ENCODE measurements around the gene ACAA2. TPM values are rescaled to one million over a fixed set of nuclear protein-coding genes. Genes with fewer than 3 reads are reported as not detected.

Gene ACAA2
- total RNA-seq, 4 donors from 2014 or later: 43.0 to 214 (median 147) TPM

DNA sequence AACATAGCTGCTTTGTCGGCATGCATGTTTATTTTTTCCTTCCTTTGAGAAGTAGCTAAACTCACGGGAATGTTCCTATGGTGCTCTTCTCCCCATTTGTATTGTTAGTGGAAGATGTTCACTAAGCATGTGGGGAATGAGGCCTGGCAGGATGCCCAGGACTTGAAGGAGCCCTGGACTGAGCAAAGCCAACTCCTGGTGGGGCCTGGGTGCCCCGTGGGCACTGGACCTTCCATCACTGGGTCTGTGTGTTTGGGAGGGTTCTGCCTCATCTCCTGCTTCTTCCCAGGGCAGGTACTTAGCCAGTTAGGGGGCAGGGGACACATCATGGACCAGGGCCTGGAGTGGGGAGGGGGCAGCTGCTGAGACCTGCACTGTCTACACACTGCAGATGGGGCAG, 49.3 kb downstream of the ACAA2 start:
- DNase-seq: no peak
- Histone ChIP-seq H3K9me3 (no peaks in the 10 kb centered on the region), H3K36me3 (no peaks in the 10 kb centered on the region), H3K27me3 (no peaks in the 10 kb centered on the region), H3K4me3 (no peak overlapping the region), H3K4me1 (no peaks in the 10 kb centered on the region), H3K27ac (no peak overlapping the region)
- intact Hi-C loops (cut with DNase I; ENCODE audit: low total_unique reads): no loop called here
- TF ChIP-seq, protein P1, sequence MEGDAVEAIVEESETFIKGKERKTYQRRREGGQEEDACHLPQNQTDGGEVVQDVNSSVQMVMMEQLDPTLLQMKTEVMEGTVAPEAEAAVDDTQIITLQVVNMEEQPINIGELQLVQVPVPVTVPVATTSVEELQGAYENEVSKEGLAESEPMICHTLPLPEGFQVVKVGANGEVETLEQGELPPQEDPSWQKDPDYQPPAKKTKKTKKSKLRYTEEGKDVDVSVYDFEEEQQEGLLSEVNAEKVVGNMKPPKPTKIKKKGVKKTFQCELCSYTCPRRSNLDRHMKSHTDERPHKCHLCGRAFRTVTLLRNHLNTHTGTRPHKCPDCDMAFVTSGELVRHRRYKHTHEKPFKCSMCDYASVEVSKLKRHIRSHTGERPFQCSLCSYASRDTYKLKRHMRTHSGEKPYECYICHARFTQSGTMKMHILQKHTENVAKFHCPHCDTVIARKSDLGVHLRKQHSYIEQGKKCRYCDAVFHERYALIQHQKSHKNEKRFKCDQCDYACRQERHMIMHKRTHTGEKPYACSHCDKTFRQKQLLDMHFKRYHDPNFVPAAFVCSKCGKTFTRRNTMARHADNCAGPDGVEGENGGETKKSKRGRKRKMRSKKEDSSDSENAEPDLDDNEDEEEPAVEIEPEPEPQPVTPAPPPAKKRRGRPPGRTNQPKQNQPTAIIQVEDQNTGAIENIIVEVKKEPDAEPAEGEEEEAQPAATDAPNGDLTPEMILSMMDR (IDR thresholded peaks at IDR 0.05): no peak
- no peak for TF ChIP-seq POLR2AphosphoS5 (IDR thresholded peaks at IDR 0.05)
- no peak for TF ChIP-seq EP300 (IDR thresholded peaks at IDR 0.05; ENCODE audit: low read depth)
- no peak for TF ChIP-seq POLR2A (IDR thresholded peaks at IDR 0.05)
- WGBS, 2 donors (ENCODE audit: low coverage in 1 of 2): 67% methylated on average over 3 of the region's 3 CpGs; no CpG with 5 or more reads in 1 of the 2 donors
- in situ Hi-C loops (cut with MboI; ENCODE audit: low pct_ligation_motif_present in 1 of 4, low pct_unique_long_range_greater_than_20kb in 1 of 4, low sequenced_read_pairs in 3 of 4): loop anchor here in 2 of 4 donors (25.0 kb wide), 1 partner anchor 202 kb away; the partner anchor contains the start of gene LIPG (in 2 of the 2)

DNA sequence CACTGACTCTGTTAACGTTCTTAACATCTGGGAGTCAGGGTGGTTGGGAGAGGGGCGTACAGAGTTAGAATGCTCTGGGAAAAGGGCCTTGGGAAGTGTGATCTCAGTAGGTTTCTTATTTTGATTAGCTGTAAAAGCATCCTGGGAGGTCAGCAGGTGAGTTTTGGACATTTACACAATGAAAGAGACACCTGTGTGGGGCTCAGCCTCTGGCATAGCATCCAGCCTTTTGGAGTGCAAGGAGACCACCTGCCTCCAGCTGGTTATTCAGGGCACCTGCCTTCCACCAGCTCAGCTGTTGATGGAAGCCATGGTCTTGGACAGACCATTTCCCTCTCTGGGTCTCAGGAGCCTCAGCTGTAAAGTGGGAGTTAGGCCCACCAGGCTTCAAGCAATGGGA, 49.7 kb downstream of the ACAA2 start:
- intact Hi-C loops (cut with DNase I; ENCODE audit: low total_unique reads): no loop called here
- Histone ChIP-seq H3K27ac (no peak overlapping the region), H3K4me1 (no peaks in the 10 kb centered on the region), H3K27me3 (no peaks in the 10 kb centered on the region), H3K4me3 (no peak overlapping the region), H3K36me3 (no peaks in the 10 kb centered on the region), H3K9me3 (no peaks in the 10 kb centered on the region)
- TF ChIP-seq, protein P1 (IDR thresholded peaks at IDR 0.05): no peak
- TF ChIP-seq EP300 (IDR thresholded peaks at IDR 0.05; ENCODE audit: low read depth) (no peak), POLR2AphosphoS5 (IDR thresholded peaks at IDR 0.05) (no peak), POLR2A (IDR thresholded peaks at IDR 0.05) (no peak)
- DNase-seq: no peak
- in situ Hi-C loops (cut with MboI; ENCODE audit: low pct_ligation_motif_present in 1 of 4, low pct_unique_long_range_greater_than_20kb in 1 of 4, low sequenced_read_pairs in 3 of 4): loop anchor here in 2 of 4 donors (25.0 kb wide), 1 partner anchor 201 kb away; the partner anchor contains the start of gene LIPG (in 2 of the 2)
- WGBS, 2 donors (ENCODE audit: low coverage in 1 of 2): 93 to 100% methylated on average over 2 of the region's 2 CpGs

DNA sequence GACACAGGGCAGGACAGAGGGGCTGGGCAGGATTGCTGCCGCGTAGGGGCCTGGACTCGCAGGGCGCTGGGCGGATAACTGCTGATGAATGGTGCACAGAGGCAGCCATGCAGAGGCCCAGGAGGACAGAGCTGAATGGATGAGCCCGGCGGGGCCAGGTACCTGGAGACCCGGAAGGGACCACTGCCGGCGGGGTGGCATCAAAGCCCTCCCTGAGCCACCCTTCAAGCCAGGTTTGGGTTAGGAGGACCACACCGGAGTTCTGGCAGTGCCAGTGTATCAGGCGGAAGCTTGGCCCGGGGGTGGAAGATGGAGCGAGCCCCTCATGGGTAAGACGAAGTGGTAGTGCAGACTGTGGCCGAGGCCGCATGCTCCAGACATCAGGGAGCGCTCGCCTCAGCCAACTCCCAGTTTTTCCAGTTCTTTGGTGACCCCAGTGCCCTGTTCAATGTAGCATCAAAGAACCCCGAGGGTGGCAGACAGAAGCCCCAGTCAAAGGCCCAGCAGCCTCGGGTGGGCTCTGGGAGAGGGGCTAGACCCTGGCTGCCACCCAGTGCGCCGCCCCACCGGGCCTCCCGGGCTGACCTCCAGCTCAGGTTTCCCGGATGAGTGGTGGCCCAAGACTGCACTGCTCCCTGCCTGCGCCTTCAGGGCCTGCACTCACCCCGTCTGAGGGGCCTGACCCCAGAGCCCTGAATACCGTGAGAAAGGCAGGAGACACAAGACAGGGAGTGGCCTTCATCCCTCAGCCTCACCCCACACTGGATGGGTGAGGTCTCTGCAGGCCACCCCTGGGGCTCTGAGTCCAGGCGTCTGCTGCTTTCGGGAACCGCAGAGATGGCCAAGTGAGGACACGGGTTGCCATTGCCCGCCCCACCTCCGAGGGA, 50.9 kb downstream of the ACAA2 start:
- no peak overlapping the region for H3K27ac ChIP-seq
- no peak overlapping the region for H3K4me3 ChIP-seq
- no peaks in the 10 kb centered on the region for H3K36me3 ChIP-seq
- TF ChIP-seq EP300 (IDR thresholded peaks at IDR 0.05; ENCODE audit: low read depth) (no peak), POLR2AphosphoS5 (IDR thresholded peaks at IDR 0.05) (no peak), POLR2A (IDR thresholded peaks at IDR 0.05) (no peak)
- TF ChIP-seq, protein P1 (IDR thresholded peaks at IDR 0.05): no peak
- DNase-seq: no peak
- 88% methylated on average over 34 of the region's 35 CpGs; no CpG with 5 or more reads in 1 of the 2 donors for WGBS, 2 donors (ENCODE audit: low coverage in 1 of 2)
- intact Hi-C loops (cut with DNase I; ENCODE audit: low total_unique reads) (no loop called here), in situ Hi-C loops (cut with MboI; ENCODE audit: low pct_ligation_motif_present in 1 of 4, low pct_unique_long_range_greater_than_20kb in 1 of 4, low sequenced_read_pairs in 3 of 4) (loop anchor here in 2 of 4 donors (25.0 kb wide), 1 partner anchor 200 kb away; the partner anchor contains the start of gene LIPG (in 2 of the 2))
- no peaks in the 10 kb centered on the region for H3K9me3 ChIP-seq
- H3K4me1 ChIP-seq: no peaks in the 10 kb centered on the region
- no peaks in the 10 kb centered on the region for H3K27me3 ChIP-seq

DNA sequence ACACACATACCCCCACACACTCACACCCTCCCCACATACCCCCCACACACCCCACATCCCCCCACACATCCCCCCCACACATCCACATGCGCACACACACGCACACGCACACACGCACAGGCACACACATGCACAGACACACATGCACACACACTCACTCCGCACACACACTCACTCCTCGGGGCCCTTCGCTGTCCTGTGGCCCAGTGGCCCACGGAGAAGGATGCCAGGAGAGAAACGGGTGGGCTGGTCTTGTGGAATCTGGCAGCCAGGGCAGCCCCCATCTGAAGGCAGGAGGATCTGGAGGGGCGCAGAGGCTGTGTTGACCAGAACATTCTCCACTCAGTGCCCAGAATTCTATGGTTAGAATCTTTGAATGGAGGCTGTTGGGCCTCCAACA, 51.6 kb downstream of the ACAA2 start:
- no peak for DNase-seq
- Histone ChIP-seq H3K4me3 (no peak overlapping the region), H3K27me3 (no peaks in the 10 kb centered on the region), H3K27ac (no peak overlapping the region), H3K36me3 (no peaks in the 10 kb centered on the region), H3K9me3 (no peaks in the 10 kb centered on the region), H3K4me1 (no peaks in the 10 kb centered on the region)
- in situ Hi-C loops (cut with MboI; ENCODE audit: low pct_ligation_motif_present in 1 of 4, low pct_unique_long_range_greater_than_20kb in 1 of 4, low sequenced_read_pairs in 3 of 4) (loop anchor here in 2 of 4 donors (25.0 kb wide), 1 partner anchor 199 kb away; the partner anchor contains the start of gene LIPG (in 2 of the 2)), intact Hi-C loops (cut with DNase I; ENCODE audit: low total_unique reads) (no loop called here)
- TF ChIP-seq POLR2AphosphoS5 (IDR thresholded peaks at IDR 0.05) (no peak), EP300 (IDR thresholded peaks at IDR 0.05; ENCODE audit: low read depth) (no peak), POLR2A (IDR thresholded peaks at IDR 0.05) (no peak)
- TF ChIP-seq, protein P1 (IDR thresholded peaks at IDR 0.05): no peak
- 93% methylated on average over 10 of the region's 10 CpGs; no CpG with 5 or more reads in 1 of the 2 donors for WGBS, 2 donors (ENCODE audit: low coverage in 1 of 2)

Data from transverse colon (tissue), 4 donors.